Trophoblast cell (in vitro differentiated cells and primary cell): ENCODE results near the gene DCAF15.
A peak's percentile ranks its signal among the peaks of the same experiment; 100 is the strongest.

ENCODE experiments used
- DNase-seq, 2 donors: peaks; one replicate each; pipeline ENCODE4 v3.0.0-alpha.2; 2016
- H2AFZ ChIP-seq: 2 replicates; pipeline ENCODE4 v1.6.1; 2013; ENCODE audit warnings: low read length, moderate library complexity, mild to moderate bottlenecking; ENCODE audit not compliant: insufficient read depth, poor library complexity
- H2AK5ac ChIP-seq: 2 replicates; pipeline ENCODE4 v1.6.1; 2013; ENCODE audit warnings: mild to moderate bottlenecking, low read length
- H2BK120ac ChIP-seq: 2 replicates; pipeline ENCODE4 v1.6.1; 2013; ENCODE audit warnings: low read length, mild to moderate bottlenecking, moderate library complexity; ENCODE audit not compliant: insufficient read depth, poor library complexity
- H2BK12ac ChIP-seq: 2 replicates; pipeline ENCODE4 v1.6.1; 2013; ENCODE audit warnings: mild to moderate bottlenecking, low read length, moderate library complexity
- H2BK5ac ChIP-seq: 2 replicates; pipeline ENCODE4 v1.6.1; 2013; ENCODE audit warnings: low read length, low read depth, moderate library complexity, mild to moderate bottlenecking; ENCODE audit not compliant: poor library complexity
- H3K14ac ChIP-seq: 2 replicates; pipeline ENCODE4 v1.6.1; 2013; ENCODE audit warnings: mild to moderate bottlenecking, low read length
- H3K18ac ChIP-seq: 2 replicates; pipeline ENCODE4 v1.6.1; 2013; ENCODE audit warnings: mild to moderate bottlenecking, low read length
- H3K23ac ChIP-seq: 2 replicates; pipeline ENCODE4 v1.6.1; 2013; ENCODE audit warnings: low read length
- H3K27ac ChIP-seq: 2 replicates; pipeline ENCODE4 v1.5.1; 2013; ENCODE audit warnings: low read depth, mild to moderate bottlenecking, inconsistent platforms, low read length, moderate library complexity
- H3K27me3 ChIP-seq: 2 replicates; pipeline ENCODE4 v1.6.1; 2013; ENCODE audit warnings: inconsistent platforms, mild to moderate bottlenecking, low read length, moderate library complexity; ENCODE audit not compliant: insufficient read depth
- H3K36me3 ChIP-seq, 2 experiments: 1 replicate in 1 of 2; 2 replicates in 1 of 2; pipeline ENCODE4 v1.6.1; 2013; ENCODE audit warnings: low read length in 2 of 2, mild to moderate bottlenecking in 2 of 2, moderate library complexity in 1 of 2; ENCODE audit not compliant: insufficient read depth in 2 of 2, control insufficient read depth in 1 of 2
- H3K4ac ChIP-seq: 2 replicates; pipeline ENCODE4 v1.6.1; 2013; ENCODE audit warnings: low read depth, mild to moderate bottlenecking, low read length, moderate library complexity
- H3K4me1 ChIP-seq, 2 experiments: 1 replicate in 1 of 2; 2 replicates in 1 of 2; pipeline ENCODE4 v1.6.1; 2013; ENCODE audit warnings: low read length in 2 of 2, mild to moderate bottlenecking in 2 of 2, moderate library complexity in 1 of 2; ENCODE audit not compliant: insufficient read depth in 2 of 2, control insufficient read depth in 1 of 2
- H3K4me2 ChIP-seq: 2 replicates; pipeline ENCODE4 v1.6.1; 2013; ENCODE audit warnings: inconsistent platforms, mild to moderate bottlenecking, low read length, moderate library complexity
- H3K4me3 ChIP-seq: 2 replicates; pipeline ENCODE4 v1.5.1; 2013; ENCODE audit warnings: mild to moderate bottlenecking, low read depth, low read length, inconsistent platforms
- H3K79me1 ChIP-seq: one replicate; pipeline ENCODE4 v1.6.1; 2013; ENCODE audit warnings: low read length
- H3K79me2 ChIP-seq: 2 replicates; pipeline ENCODE4 v1.6.1; 2013; ENCODE audit warnings: low read length, mild to moderate bottlenecking; ENCODE audit not compliant: control insufficient read depth, insufficient read depth, poor library complexity
- H3K9ac ChIP-seq: 2 replicates; pipeline ENCODE4 v1.6.1; 2013; ENCODE audit warnings: mild to moderate bottlenecking, low read length
- H3K9me3 ChIP-seq: 2 replicates; pipeline ENCODE4 v1.6.1; 2013; ENCODE audit warnings: low read depth, mild to moderate bottlenecking, control low read depth, inconsistent platforms, low read length; ENCODE audit not compliant: insufficient read depth
- H4K12ac ChIP-seq: 2 replicates; pipeline ENCODE4 v1.6.1; 2013; ENCODE audit warnings: low read depth, mild to moderate bottlenecking, low read length, moderate library complexity
- H4K8ac ChIP-seq: 2 replicates; pipeline ENCODE4 v1.6.1; 2013; ENCODE audit warnings: low read depth, mild to moderate bottlenecking, low read length, moderate library complexity
- H4K91ac ChIP-seq: one replicate; pipeline ENCODE4 v1.6.1; 2013; ENCODE audit warnings: low read depth, mild to moderate bottlenecking, low read length, moderate library complexity
- WGBS: extraction: QIAGEN DNeasy Blood & Tissue Kit; methylation state at CpG from one replicate; pipeline ENCODE4 v1.1.7; 2013; ENCODE audit warnings: missing lambda C conversion rate; ENCODE audit not compliant: insufficient read length, insufficient coverage; ENCODE audit errors: extremely low coverage; 5-methylcytosine and 5-hydroxymethylcytosine counted together

DCAF15 gene

GRCh38 chr19:13996928-13997630 lies 44.8 kb downstream of the DCAF15 start:
- no peak overlapping the region for H3K14ac ChIP-seq
- no peaks in the 10 kb centered on the region for H3K27me3 ChIP-seq
- no peak overlapping the region for H3K9ac ChIP-seq
- H3K4me2 ChIP-seq: no peak overlapping the region
- H3K79me2 ChIP-seq: no peaks in the 10 kb centered on the region
- no peak overlapping the region for H2AK5ac ChIP-seq
- H3K27ac ChIP-seq: no peak overlapping the region
- peaks cover 4 to 11% of the 10 kb centered on the region in 2 experiments for H3K4me1 ChIP-seq
- no peak overlapping the region for H3K23ac ChIP-seq
- H4K12ac ChIP-seq: no peak overlapping the region
- H3K18ac ChIP-seq: no peak overlapping the region
- H2AFZ ChIP-seq: no peak overlapping the region
- H3K36me3 ChIP-seq: peaks cover 13 to 20% of the 10 kb centered on the region in 2 experiments
- no peaks in the 10 kb centered on the region for H3K79me1 ChIP-seq
- no peak overlapping the region for H4K8ac ChIP-seq
- no peak overlapping the region for H2BK5ac ChIP-seq
- no peak overlapping the region for H3K4me3 ChIP-seq
- no peak overlapping the region for H2BK12ac ChIP-seq
- DNase-seq: no peak
- no peak overlapping the region for H4K91ac ChIP-seq
- H3K9me3 ChIP-seq: peaks cover 2% of the 10 kb centered on the region
- H2BK120ac ChIP-seq: no peak overlapping the region
- WGBS: no CpG with 5 or more reads among the region's 22 CpGs
- no peak overlapping the region for H3K4ac ChIP-seq

DNA sequence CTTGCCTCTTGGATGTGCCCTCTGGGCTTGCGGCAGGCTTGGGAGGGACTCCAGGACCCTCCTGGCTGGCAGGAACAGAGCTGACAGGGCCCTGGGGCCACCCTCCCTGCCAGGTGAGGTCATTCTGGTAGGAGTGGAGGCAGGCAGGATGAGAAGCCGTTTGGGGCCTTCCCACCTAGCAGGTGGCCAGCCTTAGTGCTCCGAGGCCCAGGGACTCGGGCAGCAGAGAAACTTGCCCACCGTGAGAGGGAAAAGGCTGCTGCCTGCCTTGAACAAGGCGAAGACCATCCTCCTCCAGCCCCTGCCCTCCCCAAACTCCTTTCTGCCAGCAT lies 45.3 kb downstream of the DCAF15 start:
- Histone ChIP-seq H4K12ac (no peak overlapping the region), H2BK5ac (no peak overlapping the region), H3K4me1 (peaks cover 4 to 11% of the 10 kb centered on the region in 2 experiments), H3K36me3 (peaks cover 8 to 15% of the 10 kb centered on the region in 2 experiments), H2AFZ (no peak overlapping the region), H3K18ac (no peak overlapping the region), H4K8ac (no peak overlapping the region), H3K79me1 (no peaks in the 10 kb centered on the region), H3K4me3 (no peak overlapping the region), H3K4me2 (no peak overlapping the region), H3K9me3 (peaks cover 2% of the 10 kb centered on the region), H3K9ac (no peak overlapping the region), H2AK5ac (no peak overlapping the region), H2BK120ac (no peak overlapping the region), H2BK12ac (no peak overlapping the region), H4K91ac (no peak overlapping the region), H3K27ac (no peak overlapping the region), H3K14ac (no peak overlapping the region), H3K23ac (no peak overlapping the region), H3K79me2 (no peaks in the 10 kb centered on the region), H3K27me3 (no peaks in the 10 kb centered on the region), H3K4ac (no peak overlapping the region)
- WGBS: no CpG with 5 or more reads among the region's 6 CpGs
- DNase-seq: no peak

DNA sequence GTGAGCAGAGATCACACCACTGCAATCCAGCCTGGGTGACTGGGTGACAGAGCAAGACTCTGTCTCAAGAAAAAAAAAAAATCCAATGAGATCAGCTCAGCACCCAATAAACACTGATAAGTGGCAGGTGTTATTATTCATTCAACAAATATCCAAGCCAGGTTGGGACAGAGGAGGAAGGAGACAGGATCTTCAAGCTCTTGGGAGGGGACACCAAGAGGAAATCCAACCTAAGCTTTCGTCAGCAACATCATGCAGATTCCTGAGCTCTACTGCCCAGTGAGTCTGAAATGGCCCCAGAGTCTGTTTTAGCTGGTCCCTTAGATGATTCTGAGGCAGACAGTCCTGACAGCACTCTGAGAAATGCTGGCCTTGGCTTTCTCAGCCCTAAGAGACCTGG lies 46.1 kb downstream of the DCAF15 start:
- no peak overlapping the region for H3K23ac ChIP-seq
- no peak overlapping the region for H3K27ac ChIP-seq
- H3K4me1 ChIP-seq: peaks cover 4 to 11% of the 10 kb centered on the region in 2 experiments
- H3K4ac ChIP-seq: no peak overlapping the region
- H4K12ac ChIP-seq: no peak overlapping the region
- no peak overlapping the region for H3K4me3 ChIP-seq
- no peak overlapping the region for H3K9ac ChIP-seq
- H3K27me3 ChIP-seq: no peaks in the 10 kb centered on the region
- H2BK12ac ChIP-seq: no peak overlapping the region
- no peak overlapping the region for H3K4me2 ChIP-seq
- H4K8ac ChIP-seq: no peak overlapping the region
- peaks cover under 1% of the 10 kb centered on the region for H3K9me3 ChIP-seq
- no peaks in the 10 kb centered on the region for H3K79me1 ChIP-seq
- H2AFZ ChIP-seq: no peak overlapping the region
- H2BK5ac ChIP-seq: no peak overlapping the region
- no peak overlapping the region for H3K18ac ChIP-seq
- no peak overlapping the region for H2AK5ac ChIP-seq
- H4K91ac ChIP-seq: no peak overlapping the region
- peak; percentile 71 to 87 for DNase-seq
- no CpG with 5 or more reads among the region's 1 CpG for WGBS
- peaks cover 4 to 10% of the 10 kb centered on the region in 2 experiments for H3K36me3 ChIP-seq
- H3K14ac ChIP-seq: no peak overlapping the region
- no peaks in the 10 kb centered on the region for H3K79me2 ChIP-seq
- no peak overlapping the region for H2BK120ac ChIP-seq

- WGBS: no CpG with 5 or more reads among the region's 3 CpGs
- H3K4me3 ChIP-seq: no peak overlapping the region
These were observed 46.8 kb downstream of the DCAF15 start for GRCh38 chr19:13999085-13999484.

More at GRCh38 chr19:13999085-13999484, 46.8 kb downstream of the DCAF15 start:
- Histone ChIP-seq H3K23ac (no peak overlapping the region), H4K8ac (no peak overlapping the region), H3K4me1 (peaks cover 4 to 11% of the 10 kb centered on the region in 2 experiments), H2BK5ac (no peak overlapping the region), H3K9ac (no peak overlapping the region), H2BK12ac (no peak overlapping the region), H3K79me1 (no peaks in the 10 kb centered on the region), H3K79me2 (no peaks in the 10 kb centered on the region), H2BK120ac (no peak overlapping the region), H4K91ac (no peak overlapping the region), H3K18ac (no peak overlapping the region), H3K14ac (no peak overlapping the region), H3K36me3 (peaks cover 4 to 9% of the 10 kb centered on the region in 2 experiments), H3K4ac (no peak overlapping the region), H4K12ac (no peak overlapping the region), H3K27me3 (no peaks in the 10 kb centered on the region), H2AFZ (no peak overlapping the region), H3K27ac (no peak overlapping the region), H3K9me3 (no peaks in the 10 kb centered on the region), H3K4me2 (no peak overlapping the region), H2AK5ac (no peak overlapping the region)
- DNase-seq: no peak
